ENCODE results near the gene RELN.

DNA sequence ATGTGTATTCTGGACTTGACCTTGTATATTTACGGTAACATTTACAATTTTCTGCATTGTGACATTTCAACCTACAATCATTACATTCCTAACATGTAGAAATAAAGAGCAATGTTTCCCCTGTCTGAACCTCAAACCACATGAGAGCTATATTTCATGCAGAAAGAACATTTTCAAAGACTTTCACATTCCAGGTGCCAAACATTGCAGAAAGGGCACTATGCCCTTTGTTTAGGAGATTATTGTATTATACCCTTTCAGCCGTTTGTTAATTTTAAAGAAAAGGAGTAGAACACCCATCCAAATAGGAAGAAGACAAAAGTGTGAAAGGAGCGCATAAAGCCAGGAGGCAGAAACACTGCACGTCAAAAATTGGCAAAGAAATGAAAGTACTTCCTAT is 260.4 kb downstream of the RELN start:
- TF ChIP-seq ZKSCAN1 (IDR thresholded peaks at IDR 0.05; ENCODE audit: low read depth, low read length), result no peak
- TF ChIP-seq MAFF (IDR thresholded peaks at IDR 0.05; ENCODE audit: low read length), result no peak
- TF ChIP-seq NR3C1 (CRISPR knock-in tag; IDR thresholded peaks at IDR 0.05), result no peak
- TF ChIP-seq MYC (IDR thresholded peaks at IDR 0.05; ENCODE audit: low read depth, low read length), result no peak
- no peak for TF ChIP-seq MYC (CRISPR knock-in tag; IDR thresholded peaks at IDR 0.05; ENCODE audit: borderline replicate concordance, low read depth)
- TF ChIP-seq MXI1 (IDR thresholded peaks at IDR 0.05; ENCODE audit: low read depth, low read length), result no peak
- TF ChIP-seq, protein P1, sequence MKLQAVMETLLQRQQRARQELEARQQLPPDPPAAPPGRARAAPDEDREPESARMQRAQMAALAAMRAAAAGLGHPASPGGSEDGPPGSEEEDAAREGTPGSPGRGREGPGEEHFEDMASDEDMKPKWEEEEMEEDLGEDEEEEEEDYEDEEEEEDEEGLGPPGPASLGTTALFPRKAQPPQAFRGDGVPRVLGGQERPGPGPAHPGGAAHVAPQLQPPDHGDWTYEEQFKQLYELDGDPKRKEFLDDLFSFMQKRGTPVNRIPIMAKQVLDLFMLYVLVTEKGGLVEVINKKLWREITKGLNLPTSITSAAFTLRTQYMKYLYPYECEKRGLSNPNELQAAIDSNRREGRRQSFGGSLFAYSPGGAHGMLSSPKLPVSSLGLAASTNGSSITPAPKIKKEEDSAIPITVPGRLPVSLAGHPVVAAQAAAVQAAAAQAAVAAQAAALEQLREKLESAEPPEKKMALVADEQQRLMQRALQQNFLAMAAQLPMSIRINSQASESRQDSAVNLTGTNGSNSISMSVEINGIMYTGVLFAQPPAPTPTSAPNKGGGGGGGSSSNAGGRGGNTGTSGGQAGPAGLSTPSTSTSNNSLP (IDR thresholded peaks at IDR 0.05; ENCODE audit: borderline replicate concordance, low read depth, low read length), result no peak
